Heart left ventricle (tissue), 16 donors: ENCODE data around the gene SERTAD2. TPM values are rescaled to one million over a fixed set of nuclear protein-coding genes. Genes with fewer than 3 reads are reported as not detected.

Source experiments
- ATAC-seq, 4 donors: fragments of 200-7000 bp; cut with Tn5 transposase; one replicate each; pipeline ENCODE4 v1.9.1; 2020 to 2022; ENCODE audit warnings: moderate library complexity in 4 of 4, mild to moderate bottlenecking in 3 of 4, moderate number of reproducible peaks in 1 of 4
- DNase-seq, 5 donors: peaks; one replicate each; pipeline ENCODE4 v3.0.0-alpha.2; 2020
- H3K27ac ChIP-seq, 12 donors: fragments of 200-600 bp; sonication (generic) in 4 of 12; one replicate each; pipeline versions ENCODE4 v1.5.0 to v1.8.0; 2016 to 2022; ENCODE audit warnings: mild to moderate bottlenecking in 2 of 12
- H3K27me3 ChIP-seq, 9 donors: fragments of 200-600 bp; sonication (generic) in 2 of 9; one replicate each; pipeline versions ENCODE4 v1.5.1 to v1.8.0; 2016 to 2022; ENCODE audit warnings: mild to moderate bottlenecking in 3 of 9
- H3K36me3 ChIP-seq, 9 donors: fragments of 200-600 bp; sonication (generic) in 2 of 9; one replicate each; pipeline versions ENCODE4 v1.5.0 to v1.8.0; 2018 to 2022; ENCODE audit warnings: mild to moderate bottlenecking in 2 of 9
- H3K4me1 ChIP-seq, 12 donors: fragments of 200-600 bp; sonication (generic) in 4 of 12; one replicate each; pipeline versions ENCODE4 v1.5.0 to v1.8.0; 2016 to 2022; ENCODE audit warnings: mild to moderate bottlenecking in 3 of 12
- H3K4me3 ChIP-seq, 12 donors: fragments of 200-600 bp; sonication (generic) in 4 of 12; one replicate each; pipeline versions ENCODE4 v1.5.0 to v1.8.0; 2017 to 2022; ENCODE audit warnings: mild to moderate bottlenecking in 9 of 12, moderate library complexity in 4 of 12
- H3K9me3 ChIP-seq, 12 donors: fragments of 200-600 bp; sonication (generic) in 4 of 12; one replicate each; pipeline versions ENCODE4 v1.5.0 to v1.8.0; 2016 to 2022; ENCODE audit warnings: mild to moderate bottlenecking in 1 of 12
- POLR2A ChIP-seq, 2 donors: fragments of 450-650 bp; IDR thresholded peaks; one replicate each; pipeline ENCODE4 v1.6.1; 2017; ENCODE audit warnings: antibody characterized with exemption in 2 of 2, mild to moderate bottlenecking in 2 of 2, moderate library complexity in 2 of 2
- WGBS, 4 donors: extraction: QIAGEN DNeasy Blood & Tissue Kit in 2 of 4; methylation state at CpG; one replicate each; pipeline versions ENCODE4 v1.1.5 to v1.1.7; 2013 to 2018; 5-methylcytosine and 5-hydroxymethylcytosine counted together
- intact Hi-C, 10 donors: fragments of 100-400 bp; cut with DNase I; formaldehyde crosslinking; loops; one replicate each; pipeline versions ENCODE4 v1.11.1 to v1.14.2; 2022
- long read RNA-seq, 3 donors: library from polyadenylated mRNA; unstranded; transcript quantifications; one replicate each; pipeline ENCODE4 v2.0.0, GENCODE V29; 2020 to 2021
- polyA plus RNA-seq, 2 donors: library from polyadenylated mRNA; stranded (reverse); fragments of 200-250 nt; gene quantifications; one replicate each; pipeline ENCODE4 v1.2.3, GENCODE V29; 2013
- total RNA-seq, 9 donors: library from RNA; depleted of rRNA in 2 of 9; stranded (reverse); fragments of >200 nt in 2 of 9; fragmentation: NEBNext Ultra II Directional in 3 of 9; extraction: Animal tissue kit (Norgen Biotek cat#: 25700) in 3 of 9; gene quantifications; one replicate each; pipeline versions ENCODE4 v1.1.0 to v1.2.4, GENCODE V29; 2016 to 2023
- TF ChIP-seq, protein P1 (sequence below), 12 donors: fragments of 200-600 bp; sonication (generic) in 4 of 12; IDR thresholded peaks; one replicate each; pipeline versions ENCODE4 v1.5.0 to v1.8.0; 2018 to 2022; ENCODE audit warnings: antibody characterized with exemption in 12 of 12, mild to moderate bottlenecking in 5 of 12
- donor health status: ischemic (EF 13 %, LVEDD 7.1; RV severe dilation, severe dysfunction).
- donor health status: healthy with polysubstance abuse.
- donor health status: DM: no; HTN: yes; CAD: no.
- donor health status: DM: no; HTN: no; CAD: no.
- donor health status: ischemic (EF 25% LVEDD 6.9; RV normal size, moderate dysfunction).
- donor health status: ischemic (EF 25% LVEDD 5.7; RV mildly dilated, moderate dysfunction).
- donor health status: healthy.
- donor health status: DM: yes; HTN: yes; CAD: no.
- donor health status: ischemic (EF 35%, LVEDD 5.7; RV mildly dilated, moderate dysfunction).
- donor health status: nonischemic (EF 11% LVEDD 7.7; RV severe dilation, severe dysfunction).
- donor health status: DM: yes; HTN: yes; CAD: no.
- donor health status: PGD.
- donor health status: ischemic (EF 29% LVEDD 5.4; RV normal size, mild dysfunction).
- donor health status: nonischemic (EF 23%, LVEDD 6.1; RV moderate dilation, normal function).

Gene SERTAD2, protein sequence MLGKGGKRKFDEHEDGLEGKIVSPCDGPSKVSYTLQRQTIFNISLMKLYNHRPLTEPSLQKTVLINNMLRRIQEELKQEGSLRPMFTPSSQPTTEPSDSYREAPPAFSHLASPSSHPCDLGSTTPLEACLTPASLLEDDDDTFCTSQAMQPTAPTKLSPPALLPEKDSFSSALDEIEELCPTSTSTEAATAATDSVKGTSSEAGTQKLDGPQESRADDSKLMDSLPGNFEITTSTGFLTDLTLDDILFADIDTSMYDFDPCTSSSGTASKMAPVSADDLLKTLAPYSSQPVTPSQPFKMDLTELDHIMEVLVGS
- total RNA-seq = 10 to 100 TPM; 12.2 to 21.6 (median 16.1) TPM
- 10 to 100 TPM in 1 of 2 donors, 1 to 10 TPM in 1; 5.1 to 12.6 TPM for polyA plus RNA-seq
- long read RNA-seq, donor 1, partial matches to known transcripts = 0 of 3 reads
- long read RNA-seq, donor 1, other reads (novel, unspliced or antisense) = 3 of 3 reads
- long read RNA-seq, donor 2, partial matches to known transcripts = 0 of 2 reads
- long read RNA-seq, donor 2, other reads (novel, unspliced or antisense) = 2 of 2 reads
- long read RNA-seq, donor 3, partial matches to known transcripts = 0 of 3 reads
- long read RNA-seq, donor 3, other reads (novel, unspliced or antisense) = 3 of 3 reads

DNA sequence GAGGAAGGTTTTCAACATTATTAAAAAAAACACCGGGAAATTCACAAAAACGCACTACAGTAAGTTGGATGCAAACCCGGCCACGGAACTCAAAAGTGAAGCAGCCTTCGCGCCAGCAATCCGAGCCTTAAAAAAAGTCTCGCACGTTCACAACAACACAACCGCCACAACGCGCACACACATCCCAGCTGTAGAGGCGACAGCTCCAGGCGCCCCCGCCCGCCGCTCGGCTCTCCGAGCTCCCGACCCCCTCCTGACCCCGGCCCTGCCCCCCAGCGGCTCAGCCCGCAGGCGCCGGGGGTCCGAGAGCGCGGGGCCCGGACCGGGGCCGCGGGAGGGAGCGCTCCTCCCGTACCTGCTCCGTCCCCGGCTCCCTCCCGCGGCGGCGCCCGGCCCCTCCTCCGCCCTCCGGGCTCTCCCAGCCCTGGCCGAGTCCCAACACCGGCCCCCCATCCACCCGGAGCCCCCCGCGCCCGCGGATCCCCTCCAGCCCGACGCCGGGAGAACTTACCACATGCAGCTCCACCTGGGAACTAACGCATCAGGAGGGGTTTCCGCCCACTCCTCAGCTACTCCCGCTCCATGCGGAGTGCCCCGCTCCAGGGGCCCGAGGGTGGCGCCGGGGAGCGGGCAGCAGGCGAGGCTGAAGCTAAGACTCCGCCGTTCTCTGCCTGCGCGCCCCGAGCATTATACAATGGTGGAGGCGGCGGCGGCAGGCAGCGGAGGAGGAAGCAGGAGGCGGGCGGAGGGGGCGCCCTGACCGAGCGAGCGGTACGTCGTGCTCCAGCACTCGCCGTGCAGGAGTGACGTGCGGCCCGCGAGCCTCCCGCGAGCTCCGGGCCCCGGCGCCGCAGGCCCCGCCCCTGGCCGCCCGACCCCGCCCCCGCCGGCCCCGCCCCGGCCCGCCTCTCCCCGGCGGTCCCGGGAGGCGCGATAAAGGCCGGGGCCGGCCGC, at the start of gene SERTAD2:
Gene SERTAD2, minus strand, starts transcription at position 805 of the 954 bp plus-strand sequence. CDS start 17,042 bp downstream, outside the sequence.
- intact Hi-C loops = loop anchor here (1.0 to 10.0 kb wide), 13 partner anchors 66 to 781 kb away; partner anchors contain the start of genes AFTPH (in 1 of the 10) and SPRED2 (in 1 of the 10)
- 0 to 1% (median 0%) methylated on average over 20 to 108 of the region's 109 CpGs for WGBS, 4 donors
- Histone ChIP-seq H3K36me3 (no peaks in the 10 kb centered on the region), H3K27me3 (no peaks in the 10 kb centered on the region), H3K9me3 (no peaks in the 10 kb centered on the region), H3K4me3 (peak within 1 kb of the TSS; percentile 74 to 95 (median 90)), H3K4me1 (peaks cover 0 to 69% (median 42%) of the 10 kb centered on the region in 12 donors), H3K27ac (peak within 1 kb of the TSS; percentile 96 to 100 (median 99))
- ATAC-seq (peak; percentile 75 to 93 (median 91)), DNase-seq (peak; percentile 91 to 96 (median 93))
- TF ChIP-seq, protein P1, sequence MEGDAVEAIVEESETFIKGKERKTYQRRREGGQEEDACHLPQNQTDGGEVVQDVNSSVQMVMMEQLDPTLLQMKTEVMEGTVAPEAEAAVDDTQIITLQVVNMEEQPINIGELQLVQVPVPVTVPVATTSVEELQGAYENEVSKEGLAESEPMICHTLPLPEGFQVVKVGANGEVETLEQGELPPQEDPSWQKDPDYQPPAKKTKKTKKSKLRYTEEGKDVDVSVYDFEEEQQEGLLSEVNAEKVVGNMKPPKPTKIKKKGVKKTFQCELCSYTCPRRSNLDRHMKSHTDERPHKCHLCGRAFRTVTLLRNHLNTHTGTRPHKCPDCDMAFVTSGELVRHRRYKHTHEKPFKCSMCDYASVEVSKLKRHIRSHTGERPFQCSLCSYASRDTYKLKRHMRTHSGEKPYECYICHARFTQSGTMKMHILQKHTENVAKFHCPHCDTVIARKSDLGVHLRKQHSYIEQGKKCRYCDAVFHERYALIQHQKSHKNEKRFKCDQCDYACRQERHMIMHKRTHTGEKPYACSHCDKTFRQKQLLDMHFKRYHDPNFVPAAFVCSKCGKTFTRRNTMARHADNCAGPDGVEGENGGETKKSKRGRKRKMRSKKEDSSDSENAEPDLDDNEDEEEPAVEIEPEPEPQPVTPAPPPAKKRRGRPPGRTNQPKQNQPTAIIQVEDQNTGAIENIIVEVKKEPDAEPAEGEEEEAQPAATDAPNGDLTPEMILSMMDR (IDR thresholded peaks at IDR 0.05) = peak in 5 of 12 donors; percentile 7 to 34 (median 16)
- TF ChIP-seq POLR2A (IDR thresholded peaks at IDR 0.05) = peak in 1 of 2 donors; percentile 79

DNA sequence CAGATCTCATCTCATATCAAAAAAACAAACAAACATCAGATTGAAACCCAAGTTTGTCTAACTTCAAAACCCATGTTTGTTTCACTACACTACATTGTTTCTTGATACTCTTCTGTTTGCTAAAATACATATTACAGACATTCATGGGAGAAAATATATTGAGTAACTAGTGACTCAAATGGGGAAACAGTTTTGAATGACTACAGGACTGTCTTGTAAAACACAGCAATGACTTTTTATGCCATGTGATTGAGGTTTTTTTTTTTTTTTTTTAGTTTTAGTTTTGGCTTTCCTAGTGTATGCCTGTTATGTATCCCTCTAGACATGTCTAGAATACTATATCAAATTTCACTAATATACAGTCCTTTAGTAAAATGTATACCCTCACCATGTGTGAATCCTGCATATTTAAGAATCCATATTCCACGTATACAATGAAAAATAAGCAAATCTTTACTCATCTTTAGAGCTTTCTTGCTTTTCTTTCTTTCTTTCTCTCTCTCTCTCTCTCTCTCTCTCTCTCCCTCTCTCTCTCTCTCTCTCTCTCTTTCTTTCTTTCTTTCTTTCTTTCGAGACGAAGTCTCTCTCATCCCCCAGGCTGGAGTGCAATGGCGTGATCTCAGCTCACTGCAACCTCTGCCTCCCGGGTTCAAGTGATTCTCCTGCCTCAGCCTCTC, 46.6 kb upstream of the SERTAD2 start:
- no peak for ATAC-seq
- intact Hi-C loops = no loop called here

DNA sequence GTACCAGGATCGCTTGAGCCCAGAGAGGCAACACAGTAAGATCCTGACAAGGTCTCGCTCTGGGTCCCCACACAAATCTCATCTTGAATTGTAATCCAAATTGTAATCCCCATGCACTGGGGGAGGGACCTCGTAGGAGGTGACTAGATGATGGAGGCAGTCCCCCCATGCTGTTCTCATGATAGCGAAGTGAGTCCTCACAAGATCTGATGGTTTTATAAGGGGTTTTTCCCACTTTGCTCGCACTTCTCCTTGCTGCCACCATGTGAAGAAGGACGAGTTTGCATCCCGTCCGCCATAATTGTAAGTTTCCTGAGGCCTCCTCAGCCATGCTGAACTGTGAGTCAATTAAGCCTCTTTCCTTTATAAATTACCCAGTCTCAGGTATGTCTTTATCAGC, 46.0 kb upstream of the SERTAD2 start:
- ATAC-seq = no peak
- 89 to 97% (median 95%) methylated on average over 8 of the region's 8 CpGs for WGBS, 4 donors

More for the DNA sequence above, 46.6 kb upstream of the SERTAD2 start:
- no peak for DNase-seq
- peak overlapping the region in 1 of 12 donors; percentile 47 for H3K27ac ChIP-seq
- 95 to 98% (median 96%) methylated on average over 5 of the region's 5 CpGs for WGBS, 4 donors
- TF ChIP-seq POLR2A (IDR thresholded peaks at IDR 0.05) = no peak
- TF ChIP-seq, protein P1 (IDR thresholded peaks at IDR 0.05) = no peak
- no peaks in the 10 kb centered on the region for H3K9me3 ChIP-seq
- H3K27me3 ChIP-seq = no peaks in the 10 kb centered on the region
- H3K4me3 ChIP-seq = no peak overlapping the region
- no peaks in the 10 kb centered on the region for H3K36me3 ChIP-seq
- peaks cover 0 to 23% (median 0%) of the 10 kb centered on the region in 12 donors for H3K4me1 ChIP-seq

More for the DNA sequence above, 46.0 kb upstream of the SERTAD2 start:
- Histone ChIP-seq H3K9me3 (no peaks in the 10 kb centered on the region), H3K36me3 (no peaks in the 10 kb centered on the region), H3K4me3 (no peak overlapping the region), H3K27me3 (no peaks in the 10 kb centered on the region), H3K27ac (peak overlapping the region in 1 of 12 donors; percentile 47), H3K4me1 (peaks cover 0 to 23% (median 0%) of the 10 kb centered on the region in 12 donors)
- intact Hi-C loops = loop anchor here in 1 of 10 donors (5.0 kb wide), 1 partner anchor 37 kb away; no protein-coding TSS in a partner anchor
- no peak for DNase-seq
- no peak for TF ChIP-seq POLR2A (IDR thresholded peaks at IDR 0.05)
- TF ChIP-seq, protein P1 (IDR thresholded peaks at IDR 0.05) = no peak
